HG02763 (cell line): Measurements from ENCODE around the gene PDGFC.

Experiments used
- ATAC-seq: cut with Tn5 transposase; IDR thresholded peaks from one replicate; pipeline ENCODE4 v1.9.1; 2021; ENCODE audit warnings: mild to moderate bottlenecking, moderate library complexity; ENCODE audit not compliant: unreplicated experiment

PDGFC gene

GRCh38 chr4:156790866-156791265 lies 180.7 kb downstream of the PDGFC start:
- ATAC-seq, result no peak

- no peak for ATAC-seq
Measured at GRCh38 chr4:156788782-156789181, 182.8 kb downstream of the PDGFC start.

- no peak for ATAC-seq
Measured at GRCh38 chr4:156786713-156787112, 184.9 kb downstream of the PDGFC start.

GRCh38 chr4:156784970-156785369 lies 186.6 kb downstream of the PDGFC start:
- ATAC-seq, result no peak

GRCh38 chr4:156783966-156784365 lies 187.6 kb downstream of the PDGFC start:
- no peak for ATAC-seq

- ATAC-seq, result no peak
Measured at GRCh38 chr4:156782491-156782890, 189.1 kb downstream of the PDGFC start.

GRCh38 chr4:156781852-156782251 lies 189.7 kb downstream of the PDGFC start:
- no peak for ATAC-seq

- ATAC-seq, result no peak
Measured at GRCh38 chr4:156779774-156780173, 191.8 kb downstream of the PDGFC start.

GRCh38 chr4:156779042-156779441 lies 192.6 kb downstream of the PDGFC start:
- ATAC-seq, result no peak

GRCh38 chr4:156778606-156779005 lies 193.0 kb downstream of the PDGFC start:
- no peak for ATAC-seq

GRCh38 chr4:156778093-156778492 lies 193.5 kb downstream of the PDGFC start:
- ATAC-seq, result no peak

GRCh38 chr4:156775813-156776212 lies 195.8 kb downstream of the PDGFC start:
- no peak for ATAC-seq

GRCh38 chr4:156774422-156774821 lies 197.2 kb downstream of the PDGFC start:
- no peak for ATAC-seq

- no peak for ATAC-seq
Measured at GRCh38 chr4:156773648-156774357, 197.8 kb downstream of the PDGFC start.

GRCh38 chr4:156771171-156771837 lies 200.3 kb downstream of the PDGFC start:
- ATAC-seq, result no peak

GRCh38 chr4:156770140-156770539 lies 201.5 kb downstream of the PDGFC start:
- ATAC-seq, result no peak

- ATAC-seq, result no peak
Measured at GRCh38 chr4:156767911-156768415, 203.6 kb downstream of the PDGFC start.

GRCh38 chr4:156766846-156767245 lies 204.8 kb downstream of the PDGFC start:
- no peak for ATAC-seq

GRCh38 chr4:156765277-156765676 lies 206.3 kb downstream of the PDGFC start:
- ATAC-seq, result no peak

- ATAC-seq, result no peak
Measured at GRCh38 chr4:156764846-156765245, 206.8 kb downstream of the PDGFC start.

- no peak for ATAC-seq
Measured at GRCh38 chr4:156764145-156764544, 207.5 kb downstream of the PDGFC start.

- no peak for ATAC-seq
Measured at GRCh38 chr4:156763511-156763910, 208.1 kb downstream of the PDGFC start.
